GM12878 (cell line): ENCODE data around the gene HOXC9. TPM values are rescaled to one million over a fixed set of nuclear protein-coding genes. Genes with fewer than 3 reads are reported as not detected.
A peak's percentile ranks its signal among the peaks of the same experiment; 100 is the strongest.

Experiments
- ATAC-seq: fragments of 200-7000 bp; cut with Tn5 transposase; 3 replicates; pipeline ENCODE4 v1.9.1; 2020; ENCODE audit warnings: mild to moderate bottlenecking, moderate library complexity
- BruUV-seq: library from RNA; stranded (reverse); fragments of 400-500 nt; replicated peaks from 2 replicates; lab custom pipeline; 2021; lab: Mats Ljungman, UMichigan
- CTCF ChIA-PET: fragments of 300-600 bp; sonication (Branson Sonifier 250); formaldehyde crosslinking; extraction: SDS; loops from one replicate; lab custom pipeline; 2021; ENCODE audit warnings: inconsistent platforms; lab: Yijun Ruan, JAX
- POLR2A ChIA-PET: fragments of 350-600 bp; formaldehyde crosslinking; extraction: SDS; loops from one replicate; lab custom pipeline; 2021; ENCODE audit warnings: inconsistent platforms; lab: Charles Lee
- RAD21 ChIA-PET: fragments of 300-600 bp; sonication (Branson Sonifier 250); formaldehyde crosslinking; loops from one replicate; lab custom pipeline; 2023; ENCODE audit warnings: antibody characterized with exemption; ENCODE audit not compliant: unreplicated experiment; lab: Charles Lee
- SMC1A ChIA-PET: fragments of 300-600 bp; sonication (Branson Sonifier 250); formaldehyde crosslinking; loops from one replicate; lab custom pipeline; 2023; ENCODE audit not compliant: unreplicated experiment, uncharacterized antibody; lab: Charles Lee
- DNase-seq: peaks from one replicate; pipeline ENCODE4 v3.0.0-alpha.2; 2011; ENCODE audit warnings: low read depth, low spot score
- FAIRE-seq: peaks from 3 replicates; lab custom pipeline; 2011; peaks lifted over from hg19 to GRCh38; lab: Jason Lieb, UNC
- H2AFZ ChIP-seq: 2 replicates; pipeline ENCODE4 v1.6.0; 2011; ENCODE audit warnings: low read depth, low read length, control low read depth; ENCODE audit not compliant: control insufficient read depth
- H3K27ac ChIP-seq: 2 replicates; pipeline ENCODE4 v1.5.1; 2011; ENCODE audit warnings: control low read depth; ENCODE audit not compliant: control insufficient read depth, insufficient read depth
- H3K27me3 ChIP-seq, 2 experiments: replicated peaks in 1 of 2; 2 replicates each; pipeline versions ENCODE4 v1.6.0 to v1.6.1; 2011; ENCODE audit warnings: low read length in 1 of 2; ENCODE audit not compliant: control insufficient read depth in 2 of 2, insufficient read depth in 2 of 2
- H3K36me3 ChIP-seq, 2 experiments: 2 replicates each; pipeline ENCODE4 v1.5.1; 2011; ENCODE audit warnings: low read length in 1 of 2; ENCODE audit not compliant: control insufficient read depth in 2 of 2, insufficient read depth in 2 of 2
- H3K4me1 ChIP-seq: 2 replicates; pipeline ENCODE4 v1.6.1; 2011; ENCODE audit warnings: mild to moderate bottlenecking, low read length, moderate library complexity, mixed read lengths; ENCODE audit not compliant: control insufficient read depth, insufficient read depth
- H3K4me2 ChIP-seq: 2 replicates; pipeline ENCODE4 v1.6.0; 2011; ENCODE audit warnings: control low read depth; ENCODE audit not compliant: control insufficient read depth, insufficient read depth
- H3K4me3 ChIP-seq: fragments of 200-600 bp; sonication (generic); 2 replicates; pipeline ENCODE4 v1.5.1; 2016
- H3K79me2 ChIP-seq: 2 replicates; pipeline ENCODE4 v1.6.0; 2011; ENCODE audit warnings: low read length; ENCODE audit not compliant: control insufficient read depth, insufficient read depth
- H3K9ac ChIP-seq: 2 replicates; pipeline ENCODE4 v1.8.0; 2011; ENCODE audit warnings: low read length, control low read depth, mixed read lengths; ENCODE audit not compliant: control insufficient read depth, insufficient read depth
- H3K9me3 ChIP-seq: replicated peaks from 3 replicates; pipeline ENCODE4 v1.5.1; 2011; ENCODE audit warnings: mild to moderate bottlenecking, low read length; ENCODE audit not compliant: control insufficient read depth, insufficient read depth
- H4K20me1 ChIP-seq: 2 replicates; pipeline ENCODE4 v1.6.0; 2011; ENCODE audit not compliant: control insufficient read depth, insufficient read depth
- BMI1 ChIP-seq: fragments of 450-650 bp; IDR thresholded peaks from 2 replicates; pipeline ENCODE4 v1.6.1; 2016; ENCODE audit warnings: mild to moderate bottlenecking, moderate library complexity, borderline replicate concordance
- CREM ChIP-seq: IDR thresholded peaks from 2 replicates; pipeline ENCODE4 v1.6.1; 2014; ENCODE audit warnings: antibody characterized with exemption, low read depth
- CTCF ChIP-seq, 3 experiments: IDR thresholded peaks in 2 of 3; conservative IDR thresholded peaks in 1 of 3; 2 replicates each; pipeline ENCODE4 v1.5.1; 2011; ENCODE audit warnings: low read depth in 3 of 3, low read length in 3 of 3, mild to moderate bottlenecking in 3 of 3, control low read depth in 2 of 3, moderate library complexity in 2 of 3, inconsistent platforms in 1 of 3, mixed read lengths in 1 of 3; ENCODE audit not compliant: control insufficient read depth in 2 of 3, insufficient read depth in 1 of 3; ENCODE audit errors: extremely low read depth in 1 of 3
- ELK1 ChIP-seq: IDR thresholded peaks from 2 replicates; pipeline ENCODE4 v1.6.1; 2012; ENCODE audit warnings: low read depth, low read length, improper control_type of control experiment
- NBN ChIP-seq: fragments of 450-650 bp; IDR thresholded peaks from 2 replicates; pipeline ENCODE4 v1.6.1; 2016
- PKNOX1 ChIP-seq: fragments of 450-650 bp; IDR thresholded peaks from 2 replicates; pipeline ENCODE4 v1.6.1; 2016; ENCODE audit warnings: mild to moderate bottlenecking
- RAD51 ChIP-seq: fragments of 450-650 bp; IDR thresholded peaks from 2 replicates; pipeline ENCODE4 v1.6.1; 2016; ENCODE audit warnings: moderate library complexity, mild to moderate bottlenecking, inconsistent platforms
- YBX1 ChIP-seq: fragments of 450-650 bp; IDR thresholded peaks from 2 replicates; pipeline ENCODE4 v1.6.1; 2016; ENCODE audit warnings: antibody characterized with exemption
- WGBS: methylation state at CpG from one replicate; pipeline ENCODE4 v1.1.6; 2016; ENCODE audit warnings: low lambda C conversion rate; ENCODE audit not compliant: insufficient replicate concordance, insufficient coverage; ENCODE audit errors: missing lambda C conversion rate; 5-methylcytosine and 5-hydroxymethylcytosine counted together
- in situ Hi-C: fragments of 300-500 bp; cut with MboI; formaldehyde crosslinking; loops from 9 replicates; pipeline ENCODE4 v1.14.3; 2018; ENCODE audit warnings: mixed read lengths
- intact Hi-C: fragments of 100-400 bp; cut with micrococcal nuclease; formaldehyde crosslinking; loops from one replicate; pipeline ENCODE4 v1.14.2; 2022; ENCODE audit not compliant: unreplicated experiment
- polyA plus RNA-seq, 11 experiments: library from polyadenylated mRNA; depleted of rRNA in 4 of 11; unstranded in 6 of 11; stranded (reverse) in 5 of 11; fragments of >200 nt; fragmentation: Nextera tagmentation in 4 of 11; fragmentation: Illumina TruSeq in 1 of 11; extraction: Ambion mirVana in 4 of 11; extraction: Trizol in 1 of 11; gene quantifications; 1 replicate in 1 of 11; 2 replicates in 10 of 11; pipeline versions ENCODE4 v1.2.1 to v1.2.3, GENCODE V29; 2011 to 2016; ENCODE audit warnings: inconsistent platforms in 2 of 11, missing spikeins in 2 of 11, low read depth in 1 of 11
- total RNA-seq, 4 experiments: library from RNA; depleted of rRNA in 3 of 4; stranded (reverse); fragments of >200 nt in 3 of 4; fragmentation: Illumina TruSeq in 1 of 4; extraction: Trizol in 1 of 4; gene quantifications; 2 replicates each; pipeline versions ENCODE4 v1.2.1 to v1.2.3, GENCODE V29; 2013 to 2021

The HOXC9 gene
- total and polyA plus RNA-seq, 10 of the 15 experiments (the other 5 are each of a cell fraction or from before 2014, with no cell fraction given), result not detected

GRCh38 chr12:54017027-54017788 lies 17.2 kb downstream of the HOXC9 start:
- CTCF ChIA-PET, result interaction anchor here (0.5 to 3.8 kb wide), 18 partner anchors 9 to 308 kb away, joined by 3 to 27 read pairs (median 12); partner anchors contain the start of genes COPZ1, HOXC10, HOXC4 and HOXC5
- peak overlapping the region; percentile 95 for H3K4me2 ChIP-seq
- peak; percentile 64 for ATAC-seq
- TF ChIP-seq RAD51 (no peak), PKNOX1 (peak; percentile 75), BMI1 (peak; percentile 33; the same call in 1 of the 2 replicates), YBX1 (no peak), CTCF (IDR thresholded peaks at IDR 0.05 in 2 of 3, conservative IDR thresholded peaks at IDR 0.05 in 1 of 3; ENCODE audit: control insufficient read depth in 2 of 3, extremely low read depth in 1 of 3, insufficient read depth in 1 of 3, low read depth in 3 of 3, low read length in 3 of 3) (peak; percentile 5 to 20 (median 10); a peak in 2 of 6 replicates), CREM (no peak), NBN (0 out of 2 replicates have a peak, but pooled peaks have one; percentile 18), ELK1 (0 out of 2 replicates have a peak, but pooled peaks have one; percentile 23)
- no peak for DNase-seq
- H3K9ac ChIP-seq, result peak overlapping the region; percentile 93
- peaks cover 10 to 26% of the 10 kb centered on the region in 2 experiments for H3K27me3 ChIP-seq
- 5% methylated on average over 24 of the region's 24 CpGs for WGBS
- H3K4me3 ChIP-seq, result peak overlapping the region; percentile 88
- SMC1A ChIA-PET, result interaction anchor here (0.6 to 2.5 kb wide), 18 partner anchors 9 to 199 kb away, joined by 3 to 22 read pairs (median 4); partner anchors contain the start of genes HOXC10, HOXC4, HOXC5 and HOXC6
- H4K20me1 ChIP-seq, result no peaks in the 10 kb centered on the region; the same call in 1 of the 2 replicates
- H3K9me3 ChIP-seq, result no peaks in the 10 kb centered on the region
- in situ Hi-C loops, result no loop called here
- RAD21 ChIA-PET, result interaction anchor here (0.7 to 2.1 kb wide), 18 partner anchors 9 to 274 kb away, joined by 3 to 21 read pairs (median 5); partner anchors contain the start of genes CISTR, HOXC10, HOXC4 and HOXC5
- no peaks in the 10 kb centered on the region for H3K79me2 ChIP-seq
- H3K36me3 ChIP-seq, result no peaks in the 10 kb centered on the region
- intact Hi-C loops, result no loop called here
- no peak for FAIRE-seq
- peaks cover 21% of the 10 kb centered on the region for H3K4me1 ChIP-seq
- no TSS peak for BruUV-seq
- H3K27ac ChIP-seq, result no peak overlapping the region
- POLR2A ChIA-PET, result interaction anchor here (0.7 to 1.9 kb wide), 17 partner anchors 10 to 441 kb away, joined by 3 to 24 read pairs (median 3); partner anchors contain the start of genes CISTR, HOXC4, HOXC5 and HOXC6
- H2AFZ ChIP-seq, result peak overlapping the region; percentile 89
